ENCODE data around the gene TUBGCP2. TPM values are rescaled to one million over a fixed set of nuclear protein-coding genes. Genes with fewer than 3 reads are reported as not detected.

Gene TUBGCP2
- total and polyA plus RNA-seq, 2 donors from 2014 or later = 61.4 to 93.3 TPM

- H3K4me1 ChIP-seq (ENCODE audit: control insufficient read depth in 2 of 3, insufficient read depth in 2 of 3, low read depth in 1 of 3, low read length in 3 of 3) = no peaks in the 10 kb centered on the region
- no peak overlapping the region for H3K9ac ChIP-seq (ENCODE audit: low read length in 3 of 3)
- no peak overlapping the region for H3K27ac ChIP-seq (ENCODE audit: low read depth in 2 of 2, low read length in 2 of 2)
These were observed 33.0 kb downstream of the TUBGCP2 start for GRCh38 chr10:133275684-133276092.

GRCh38 chr10:133274751-133275683 lies 33.7 kb downstream of the TUBGCP2 start:
- H3K4me1 ChIP-seq (ENCODE audit: control insufficient read depth in 2 of 3, insufficient read depth in 2 of 3, low read depth in 1 of 3, low read length in 3 of 3) = no peaks in the 10 kb centered on the region
- H3K27ac ChIP-seq (ENCODE audit: low read depth in 2 of 2, low read length in 2 of 2) = no peak overlapping the region
- DNase-seq (peak in 4 of 5 donors; percentile 3 to 79 (median 39)), FAIRE-seq (no peak)
- no peak for TF ChIP-seq CTCF (IDR thresholded peaks at IDR 0.05; ENCODE audit: borderline replicate concordance, extremely low read depth, insufficient read depth)
- no peaks in the 10 kb centered on the region for H3K27me3 ChIP-seq (ENCODE audit: control insufficient read depth, insufficient read depth, low read length)
- no peak overlapping the region for H3K9ac ChIP-seq (ENCODE audit: low read length in 3 of 3)
- intact Hi-C loops (cut with DNase I) = no loop called here
- H3K4me3 ChIP-seq (ENCODE audit: low read length in 3 of 3) = no peak overlapping the region
- H3K9me3 ChIP-seq (ENCODE audit: control insufficient read depth in 2 of 3, insufficient read depth in 1 of 3, low read length in 3 of 3) = no peaks in the 10 kb centered on the region
- peaks cover 0 to 3% (median 3%) of the 10 kb centered on the region in 3 donors for H3K36me3 ChIP-seq (ENCODE audit: control insufficient read depth in 2 of 3, insufficient read depth in 3 of 3, low read length in 3 of 3)

More at GRCh38 chr10:133275684-133276092, 33.0 kb downstream of the TUBGCP2 start:
- Histone ChIP-seq H3K9me3 (ENCODE audit: control insufficient read depth in 2 of 3, insufficient read depth in 1 of 3, low read length in 3 of 3) (no peaks in the 10 kb centered on the region), H3K4me3 (ENCODE audit: low read length in 3 of 3) (no peak overlapping the region), H3K36me3 (ENCODE audit: control insufficient read depth in 2 of 3, insufficient read depth in 3 of 3, low read length in 3 of 3) (peaks cover 0 to 8% (median 3%) of the 10 kb centered on the region in 3 donors), H3K27me3 (ENCODE audit: control insufficient read depth, insufficient read depth, low read length) (no peaks in the 10 kb centered on the region)
- DNase-seq (peak in 4 of 5 donors; percentile 4 to 71 (median 36)), FAIRE-seq (no peak)
- intact Hi-C loops (cut with DNase I) = no loop called here
- TF ChIP-seq CTCF (IDR thresholded peaks at IDR 0.05; ENCODE audit: borderline replicate concordance, extremely low read depth, insufficient read depth) = no peak

- no peak for FAIRE-seq
- Histone ChIP-seq H3K27me3 (ENCODE audit: control insufficient read depth, insufficient read depth, low read length) (no peaks in the 10 kb centered on the region), H3K9me3 (ENCODE audit: control insufficient read depth in 2 of 3, insufficient read depth in 1 of 3, low read length in 3 of 3) (no peaks in the 10 kb centered on the region), H3K36me3 (ENCODE audit: control insufficient read depth in 2 of 3, insufficient read depth in 3 of 3, low read length in 3 of 3) (no peaks in the 10 kb centered on the region), H3K9ac (ENCODE audit: low read length in 3 of 3) (no peak overlapping the region), H3K4me3 (ENCODE audit: low read length in 3 of 3) (no peak overlapping the region), H3K4me1 (ENCODE audit: control insufficient read depth in 2 of 3, insufficient read depth in 2 of 3, low read depth in 1 of 3, low read length in 3 of 3) (no peaks in the 10 kb centered on the region), H3K27ac (ENCODE audit: low read depth in 2 of 2, low read length in 2 of 2) (no peak overlapping the region)
- intact Hi-C loops (cut with DNase I) = no loop called here
- DNase-seq = peak in 2 of 5 donors; percentile 45 to 75
- no peak for TF ChIP-seq CTCF (IDR thresholded peaks at IDR 0.05; ENCODE audit: borderline replicate concordance, extremely low read depth, insufficient read depth)
These were observed 35.0 kb downstream of the TUBGCP2 start for GRCh38 chr10:133273534-133274143.
